Neural progenitor cell (in vitro differentiated cells): ENCODE measurements around the gene STRIP1.

Source experiments
- EZH2 ChIP-seq: fragments of 200-600 bp; sonication (generic); IDR thresholded peaks from 2 replicates; pipeline ENCODE4 v1.6.1; 2017; ENCODE audit warnings: antibody characterized with exemption, mild to moderate bottlenecking, moderate library complexity
- TF ChIP-seq, protein P1 (sequence below): fragments of 200-600 bp; sonication (generic); IDR thresholded peaks from 2 replicates; pipeline ENCODE4 v1.5.1; 2017; ENCODE audit warnings: antibody characterized with exemption, mild to moderate bottlenecking

- TF ChIP-seq EZH2: no peak
- TF ChIP-seq, protein P1, sequence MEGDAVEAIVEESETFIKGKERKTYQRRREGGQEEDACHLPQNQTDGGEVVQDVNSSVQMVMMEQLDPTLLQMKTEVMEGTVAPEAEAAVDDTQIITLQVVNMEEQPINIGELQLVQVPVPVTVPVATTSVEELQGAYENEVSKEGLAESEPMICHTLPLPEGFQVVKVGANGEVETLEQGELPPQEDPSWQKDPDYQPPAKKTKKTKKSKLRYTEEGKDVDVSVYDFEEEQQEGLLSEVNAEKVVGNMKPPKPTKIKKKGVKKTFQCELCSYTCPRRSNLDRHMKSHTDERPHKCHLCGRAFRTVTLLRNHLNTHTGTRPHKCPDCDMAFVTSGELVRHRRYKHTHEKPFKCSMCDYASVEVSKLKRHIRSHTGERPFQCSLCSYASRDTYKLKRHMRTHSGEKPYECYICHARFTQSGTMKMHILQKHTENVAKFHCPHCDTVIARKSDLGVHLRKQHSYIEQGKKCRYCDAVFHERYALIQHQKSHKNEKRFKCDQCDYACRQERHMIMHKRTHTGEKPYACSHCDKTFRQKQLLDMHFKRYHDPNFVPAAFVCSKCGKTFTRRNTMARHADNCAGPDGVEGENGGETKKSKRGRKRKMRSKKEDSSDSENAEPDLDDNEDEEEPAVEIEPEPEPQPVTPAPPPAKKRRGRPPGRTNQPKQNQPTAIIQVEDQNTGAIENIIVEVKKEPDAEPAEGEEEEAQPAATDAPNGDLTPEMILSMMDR: no peak
Observed at GRCh38 chr1:109997204-109997866, 37.1 kb upstream of the STRIP1 start.
